Trophoblast cell (in vitro differentiated cells and primary cell): ENCODE data around the gene RAB30.

ENCODE experiments used
- DNase-seq, 2 donors: peaks; one replicate each; pipeline ENCODE4 v3.0.0-alpha.2; 2016
- H2AFZ ChIP-seq: 2 replicates; pipeline ENCODE4 v1.6.1; 2013; ENCODE audit warnings: low read length, moderate library complexity, mild to moderate bottlenecking; ENCODE audit not compliant: insufficient read depth, poor library complexity
- H2AK5ac ChIP-seq: 2 replicates; pipeline ENCODE4 v1.6.1; 2013; ENCODE audit warnings: mild to moderate bottlenecking, low read length
- H2BK120ac ChIP-seq: 2 replicates; pipeline ENCODE4 v1.6.1; 2013; ENCODE audit warnings: low read length, mild to moderate bottlenecking, moderate library complexity; ENCODE audit not compliant: insufficient read depth, poor library complexity
- H2BK12ac ChIP-seq: 2 replicates; pipeline ENCODE4 v1.6.1; 2013; ENCODE audit warnings: mild to moderate bottlenecking, low read length, moderate library complexity
- H2BK5ac ChIP-seq: 2 replicates; pipeline ENCODE4 v1.6.1; 2013; ENCODE audit warnings: low read length, low read depth, moderate library complexity, mild to moderate bottlenecking; ENCODE audit not compliant: poor library complexity
- H3K14ac ChIP-seq: 2 replicates; pipeline ENCODE4 v1.6.1; 2013; ENCODE audit warnings: mild to moderate bottlenecking, low read length
- H3K18ac ChIP-seq: 2 replicates; pipeline ENCODE4 v1.6.1; 2013; ENCODE audit warnings: mild to moderate bottlenecking, low read length
- H3K23ac ChIP-seq: 2 replicates; pipeline ENCODE4 v1.6.1; 2013; ENCODE audit warnings: low read length
- H3K27ac ChIP-seq: 2 replicates; pipeline ENCODE4 v1.5.1; 2013; ENCODE audit warnings: low read depth, mild to moderate bottlenecking, inconsistent platforms, low read length, moderate library complexity
- H3K27me3 ChIP-seq: 2 replicates; pipeline ENCODE4 v1.6.1; 2013; ENCODE audit warnings: inconsistent platforms, mild to moderate bottlenecking, low read length, moderate library complexity; ENCODE audit not compliant: insufficient read depth
- H3K36me3 ChIP-seq, 2 experiments: 1 replicate in 1 of 2; 2 replicates in 1 of 2; pipeline ENCODE4 v1.6.1; 2013; ENCODE audit warnings: low read length in 2 of 2, mild to moderate bottlenecking in 2 of 2, moderate library complexity in 1 of 2; ENCODE audit not compliant: insufficient read depth in 2 of 2, control insufficient read depth in 1 of 2
- H3K4ac ChIP-seq: 2 replicates; pipeline ENCODE4 v1.6.1; 2013; ENCODE audit warnings: low read depth, mild to moderate bottlenecking, low read length, moderate library complexity
- H3K4me1 ChIP-seq, 2 experiments: 1 replicate in 1 of 2; 2 replicates in 1 of 2; pipeline ENCODE4 v1.6.1; 2013; ENCODE audit warnings: low read length in 2 of 2, mild to moderate bottlenecking in 2 of 2, moderate library complexity in 1 of 2; ENCODE audit not compliant: insufficient read depth in 2 of 2, control insufficient read depth in 1 of 2
- H3K4me2 ChIP-seq: 2 replicates; pipeline ENCODE4 v1.6.1; 2013; ENCODE audit warnings: inconsistent platforms, mild to moderate bottlenecking, low read length, moderate library complexity
- H3K4me3 ChIP-seq: 2 replicates; pipeline ENCODE4 v1.5.1; 2013; ENCODE audit warnings: mild to moderate bottlenecking, low read depth, low read length, inconsistent platforms
- H3K79me1 ChIP-seq: one replicate; pipeline ENCODE4 v1.6.1; 2013; ENCODE audit warnings: low read length
- H3K79me2 ChIP-seq: 2 replicates; pipeline ENCODE4 v1.6.1; 2013; ENCODE audit warnings: low read length, mild to moderate bottlenecking; ENCODE audit not compliant: control insufficient read depth, insufficient read depth, poor library complexity
- H3K9ac ChIP-seq: 2 replicates; pipeline ENCODE4 v1.6.1; 2013; ENCODE audit warnings: mild to moderate bottlenecking, low read length
- H3K9me3 ChIP-seq: 2 replicates; pipeline ENCODE4 v1.6.1; 2013; ENCODE audit warnings: low read depth, mild to moderate bottlenecking, control low read depth, inconsistent platforms, low read length; ENCODE audit not compliant: insufficient read depth
- H4K12ac ChIP-seq: 2 replicates; pipeline ENCODE4 v1.6.1; 2013; ENCODE audit warnings: low read depth, mild to moderate bottlenecking, low read length, moderate library complexity
- H4K8ac ChIP-seq: 2 replicates; pipeline ENCODE4 v1.6.1; 2013; ENCODE audit warnings: low read depth, mild to moderate bottlenecking, low read length, moderate library complexity
- H4K91ac ChIP-seq: one replicate; pipeline ENCODE4 v1.6.1; 2013; ENCODE audit warnings: low read depth, mild to moderate bottlenecking, low read length, moderate library complexity
- WGBS: extraction: QIAGEN DNeasy Blood & Tissue Kit; methylation state at CpG from one replicate; pipeline ENCODE4 v1.1.7; 2013; ENCODE audit warnings: missing lambda C conversion rate; ENCODE audit not compliant: insufficient read length, insufficient coverage; ENCODE audit errors: extremely low coverage; 5-methylcytosine and 5-hydroxymethylcytosine counted together

The RAB30 gene

GRCh38 chr11:83023410-83023809, 48.3 kb downstream of the RAB30 start:
- no peaks in the 10 kb centered on the region for H3K79me1 ChIP-seq
- H3K4me3 ChIP-seq: no peak overlapping the region
- H4K91ac ChIP-seq: no peak overlapping the region
- peaks cover 2% of the 10 kb centered on the region for H3K79me2 ChIP-seq
- H3K9me3 ChIP-seq: no peaks in the 10 kb centered on the region
- H3K14ac ChIP-seq: no peak overlapping the region
- H3K23ac ChIP-seq: no peak overlapping the region
- peaks cover 5 to 8% of the 10 kb centered on the region in 2 experiments for H3K4me1 ChIP-seq
- H4K8ac ChIP-seq: no peak overlapping the region
- no peak overlapping the region for H2AFZ ChIP-seq
- no peak overlapping the region for H2BK5ac ChIP-seq
- H2BK12ac ChIP-seq: no peak overlapping the region
- H3K27ac ChIP-seq: no peak overlapping the region
- no peak overlapping the region for H3K18ac ChIP-seq
- H3K27me3 ChIP-seq: no peaks in the 10 kb centered on the region
- no peak overlapping the region for H3K4ac ChIP-seq
- H4K12ac ChIP-seq: no peak overlapping the region
- no CpG with 5 or more reads among the region's 4 CpGs for WGBS
- no peak overlapping the region for H3K9ac ChIP-seq
- H3K4me2 ChIP-seq: no peak overlapping the region
- H3K36me3 ChIP-seq: no peaks in the 10 kb centered on the region
- no peak overlapping the region for H2BK120ac ChIP-seq
- no peak overlapping the region for H2AK5ac ChIP-seq
- no peak for DNase-seq

GRCh38 chr11:83021780-83022125, 49.9 kb downstream of the RAB30 start:
- Histone ChIP-seq H3K14ac (no peak overlapping the region), H3K23ac (no peak overlapping the region), H3K4ac (no peak overlapping the region), H3K79me2 (peaks cover 2% of the 10 kb centered on the region), H2BK5ac (no peak overlapping the region), H3K36me3 (no peaks in the 10 kb centered on the region), H3K4me3 (no peak overlapping the region), H3K4me2 (no peak overlapping the region), H2AK5ac (no peak overlapping the region), H3K9ac (no peak overlapping the region), H3K27ac (no peak overlapping the region), H2AFZ (no peak overlapping the region), H3K18ac (no peak overlapping the region), H4K8ac (no peak overlapping the region), H3K4me1 (peaks cover 5 to 8% of the 10 kb centered on the region in 2 experiments), H3K79me1 (no peaks in the 10 kb centered on the region), H3K9me3 (no peaks in the 10 kb centered on the region), H4K91ac (no peak overlapping the region), H2BK12ac (no peak overlapping the region), H4K12ac (no peak overlapping the region), H2BK120ac (no peak overlapping the region), H3K27me3 (no peaks in the 10 kb centered on the region)
- peak in 1 of 2 donors; percentile 33 for DNase-seq
- no CpG with 5 or more reads among the region's 2 CpGs for WGBS

- no peak overlapping the region for H4K8ac ChIP-seq
- H3K4me3 ChIP-seq: no peak overlapping the region
- H3K27ac ChIP-seq: no peak overlapping the region
- WGBS: no CpG with 5 or more reads among the region's 17 CpGs
- H3K79me2 ChIP-seq: peaks cover 2% of the 10 kb centered on the region
- H3K4me1 ChIP-seq: peaks cover 5 to 8% of the 10 kb centered on the region in 2 experiments
- no peak overlapping the region for H3K14ac ChIP-seq
- H3K4me2 ChIP-seq: no peak overlapping the region
- H3K18ac ChIP-seq: no peak overlapping the region
- no peaks in the 10 kb centered on the region for H3K79me1 ChIP-seq
- no peak overlapping the region for H2BK12ac ChIP-seq
- DNase-seq: peak; percentile 49 to 65
- no peak overlapping the region for H4K12ac ChIP-seq
- no peak overlapping the region for H3K9ac ChIP-seq
- H2BK120ac ChIP-seq: no peak overlapping the region
- no peak overlapping the region for H2AK5ac ChIP-seq
- H3K27me3 ChIP-seq: no peaks in the 10 kb centered on the region
- H3K4ac ChIP-seq: no peak overlapping the region
- H2AFZ ChIP-seq: no peak overlapping the region
- H2BK5ac ChIP-seq: no peak overlapping the region
- no peaks in the 10 kb centered on the region for H3K36me3 ChIP-seq
- H4K91ac ChIP-seq: no peak overlapping the region
- no peaks in the 10 kb centered on the region for H3K9me3 ChIP-seq
- no peak overlapping the region for H3K23ac ChIP-seq
These were observed 50.5 kb downstream of the RAB30 start for GRCh38 chr11:83020942-83021779.

- Histone ChIP-seq H3K23ac (no peak overlapping the region), H3K79me2 (peaks cover 2% of the 10 kb centered on the region), H4K91ac (no peak overlapping the region), H3K18ac (peak overlapping the region; percentile 5), H3K9me3 (no peaks in the 10 kb centered on the region), H2BK12ac (no peak overlapping the region), H3K79me1 (no peaks in the 10 kb centered on the region), H3K9ac (no peak overlapping the region), H2AK5ac (no peak overlapping the region), H2BK120ac (no peak overlapping the region), H3K27me3 (no peaks in the 10 kb centered on the region), H3K4me1 (peaks cover 5 to 8% of the 10 kb centered on the region in 2 experiments), H3K4ac (no peak overlapping the region), H2BK5ac (no peak overlapping the region), H2AFZ (no peak overlapping the region), H3K36me3 (no peaks in the 10 kb centered on the region), H3K14ac (no peak overlapping the region), H3K4me2 (no peak overlapping the region), H3K4me3 (no peak overlapping the region), H4K12ac (no peak overlapping the region), H3K27ac (no peak overlapping the region), H4K8ac (no peak overlapping the region)
- WGBS: no CpG with 5 or more reads among the region's 12 CpGs
- DNase-seq: peak; percentile 62 to 71
These were observed 51.7 kb downstream of the RAB30 start for GRCh38 chr11:83019888-83020579.
